ENCODE results near the gene CNGB1. TPM values are rescaled to one million over a fixed set of nuclear protein-coding genes. Genes with fewer than 3 reads are reported as not detected.

The CNGB1 gene
- polyA plus RNA-seq, 1 donor from 2014 or later = 20.7 TPM

DNA sequence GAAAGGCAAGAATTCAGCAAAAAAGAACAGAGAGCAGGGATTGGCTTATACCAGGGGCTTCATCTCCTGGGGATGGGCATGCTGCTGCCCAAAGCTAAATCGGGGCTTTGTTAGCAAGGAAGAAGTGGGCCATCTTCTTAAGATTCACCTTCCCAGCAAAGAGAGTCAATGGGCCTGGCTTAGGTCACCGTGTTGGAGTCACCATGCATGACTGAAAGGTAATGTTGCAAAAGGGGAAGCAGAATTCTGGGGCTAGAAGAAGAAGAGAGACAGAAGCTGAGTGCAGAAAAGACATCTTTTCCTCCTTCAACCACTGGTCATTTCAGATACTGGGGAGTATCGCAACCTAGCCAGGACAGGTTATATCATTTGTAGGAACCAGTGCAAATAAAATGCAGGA lies 92.3 kb downstream of the CNGB1 start:
- peaks cover 13% of the 10 kb centered on the region for H3K27me3 ChIP-seq (ENCODE audit: insufficient read depth, low read depth, low read length)
- no peaks in the 10 kb centered on the region for H3K9me2 ChIP-seq (ENCODE audit: insufficient read depth, low read length)
- H4K20me1 ChIP-seq (ENCODE audit: insufficient read depth) = no peaks in the 10 kb centered on the region
- H3K9me3 ChIP-seq (ENCODE audit: low read length) = no peaks in the 10 kb centered on the region
- H3K4me2 ChIP-seq (ENCODE audit: low read length) = no peak overlapping the region
- TF ChIP-seq TAF1 (IDR thresholded peaks at IDR 0.05; ENCODE audit: low read depth) (no peak), POLR2AphosphoS5 (IDR thresholded peaks at IDR 0.05) (no peak), EZH2 (IDR thresholded peaks at IDR 0.05; ENCODE audit: borderline replicate concordance, insufficient read depth, low read length, poor library complexity, severe bottlenecking) (no peak), EP300 (conservative IDR thresholded peaks at IDR 0.05; ENCODE audit: poor library complexity, severe bottlenecking) (no peak), RAD21 (conservative IDR thresholded peaks at IDR 0.05) (no peak), MXI1 (conservative IDR thresholded peaks at IDR 0.05; ENCODE audit: poor library complexity, severe bottlenecking) (no peak), SMC3 (conservative IDR thresholded peaks at IDR 0.05; ENCODE audit: poor library complexity) (no peak)
- TF ChIP-seq, protein P1, sequence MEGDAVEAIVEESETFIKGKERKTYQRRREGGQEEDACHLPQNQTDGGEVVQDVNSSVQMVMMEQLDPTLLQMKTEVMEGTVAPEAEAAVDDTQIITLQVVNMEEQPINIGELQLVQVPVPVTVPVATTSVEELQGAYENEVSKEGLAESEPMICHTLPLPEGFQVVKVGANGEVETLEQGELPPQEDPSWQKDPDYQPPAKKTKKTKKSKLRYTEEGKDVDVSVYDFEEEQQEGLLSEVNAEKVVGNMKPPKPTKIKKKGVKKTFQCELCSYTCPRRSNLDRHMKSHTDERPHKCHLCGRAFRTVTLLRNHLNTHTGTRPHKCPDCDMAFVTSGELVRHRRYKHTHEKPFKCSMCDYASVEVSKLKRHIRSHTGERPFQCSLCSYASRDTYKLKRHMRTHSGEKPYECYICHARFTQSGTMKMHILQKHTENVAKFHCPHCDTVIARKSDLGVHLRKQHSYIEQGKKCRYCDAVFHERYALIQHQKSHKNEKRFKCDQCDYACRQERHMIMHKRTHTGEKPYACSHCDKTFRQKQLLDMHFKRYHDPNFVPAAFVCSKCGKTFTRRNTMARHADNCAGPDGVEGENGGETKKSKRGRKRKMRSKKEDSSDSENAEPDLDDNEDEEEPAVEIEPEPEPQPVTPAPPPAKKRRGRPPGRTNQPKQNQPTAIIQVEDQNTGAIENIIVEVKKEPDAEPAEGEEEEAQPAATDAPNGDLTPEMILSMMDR (IDR thresholded peaks at IDR 0.05; ENCODE audit: poor library complexity, severe bottlenecking) = no peak
- TF ChIP-seq, protein P2, sequence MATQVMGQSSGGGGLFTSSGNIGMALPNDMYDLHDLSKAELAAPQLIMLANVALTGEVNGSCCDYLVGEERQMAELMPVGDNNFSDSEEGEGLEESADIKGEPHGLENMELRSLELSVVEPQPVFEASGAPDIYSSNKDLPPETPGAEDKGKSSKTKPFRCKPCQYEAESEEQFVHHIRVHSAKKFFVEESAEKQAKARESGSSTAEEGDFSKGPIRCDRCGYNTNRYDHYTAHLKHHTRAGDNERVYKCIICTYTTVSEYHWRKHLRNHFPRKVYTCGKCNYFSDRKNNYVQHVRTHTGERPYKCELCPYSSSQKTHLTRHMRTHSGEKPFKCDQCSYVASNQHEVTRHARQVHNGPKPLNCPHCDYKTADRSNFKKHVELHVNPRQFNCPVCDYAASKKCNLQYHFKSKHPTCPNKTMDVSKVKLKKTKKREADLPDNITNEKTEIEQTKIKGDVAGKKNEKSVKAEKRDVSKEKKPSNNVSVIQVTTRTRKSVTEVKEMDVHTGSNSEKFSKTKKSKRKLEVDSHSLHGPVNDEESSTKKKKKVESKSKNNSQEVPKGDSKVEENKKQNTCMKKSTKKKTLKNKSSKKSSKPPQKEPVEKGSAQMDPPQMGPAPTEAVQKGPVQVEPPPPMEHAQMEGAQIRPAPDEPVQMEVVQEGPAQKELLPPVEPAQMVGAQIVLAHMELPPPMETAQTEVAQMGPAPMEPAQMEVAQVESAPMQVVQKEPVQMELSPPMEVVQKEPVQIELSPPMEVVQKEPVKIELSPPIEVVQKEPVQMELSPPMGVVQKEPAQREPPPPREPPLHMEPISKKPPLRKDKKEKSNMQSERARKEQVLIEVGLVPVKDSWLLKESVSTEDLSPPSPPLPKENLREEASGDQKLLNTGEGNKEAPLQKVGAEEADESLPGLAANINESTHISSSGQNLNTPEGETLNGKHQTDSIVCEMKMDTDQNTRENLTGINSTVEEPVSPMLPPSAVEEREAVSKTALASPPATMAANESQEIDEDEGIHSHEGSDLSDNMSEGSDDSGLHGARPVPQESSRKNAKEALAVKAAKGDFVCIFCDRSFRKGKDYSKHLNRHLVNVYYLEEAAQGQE (IDR thresholded peaks at IDR 0.05; ENCODE audit: borderline replicate concordance) = no peak
- H3K4me3 ChIP-seq (ENCODE audit: low read length) = no peak overlapping the region
- H3K27ac ChIP-seq (ENCODE audit: low read length) = no peak overlapping the region
- no peaks in the 10 kb centered on the region for H3K79me2 ChIP-seq (replicated peaks; ENCODE audit: insufficient read depth, low read length)
- no peaks in the 10 kb centered on the region for H3F3A ChIP-seq (ENCODE audit: insufficient read depth, low read length, poor library complexity, severe bottlenecking)
- H2AFZ ChIP-seq (ENCODE audit: low read depth, low read length) = no peak overlapping the region
- no peaks in the 10 kb centered on the region for H3K36me3 ChIP-seq (ENCODE audit: insufficient read depth, low read length)
- H3K9ac ChIP-seq (ENCODE audit: low read length) = no peak overlapping the region

DNA sequence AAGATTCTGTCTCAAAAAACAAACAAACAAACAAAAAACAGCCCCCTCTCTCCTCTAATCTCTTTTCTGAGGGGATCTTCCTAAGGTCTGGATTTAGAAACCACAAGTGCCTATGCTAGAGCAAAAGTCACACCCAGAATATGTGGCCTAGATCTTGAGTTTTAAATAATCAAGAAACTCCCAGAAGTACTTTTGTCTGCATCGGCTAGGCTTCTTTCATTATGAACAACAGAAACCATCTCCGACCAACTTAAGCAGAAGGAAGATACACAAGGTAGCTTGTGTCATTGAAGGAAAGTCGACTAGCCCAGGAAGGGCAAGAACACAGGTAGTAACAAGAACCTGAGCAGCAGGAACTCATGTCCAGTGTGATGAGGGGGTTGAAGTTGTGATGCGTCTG lies 94.7 kb downstream of the CNGB1 start:
- H3K9ac ChIP-seq (ENCODE audit: low read length) = no peak overlapping the region

More for the DNA sequence above, 94.7 kb downstream of the CNGB1 start:
- Histone ChIP-seq H3K9me3 (ENCODE audit: low read length) (no peaks in the 10 kb centered on the region), H3K36me3 (ENCODE audit: insufficient read depth, low read length) (no peaks in the 10 kb centered on the region), H3K27me3 (ENCODE audit: insufficient read depth, low read depth, low read length) (peaks cover 18% of the 10 kb centered on the region), H3K4me3 (ENCODE audit: low read length) (no peak overlapping the region), H3F3A (ENCODE audit: insufficient read depth, low read length, poor library complexity, severe bottlenecking) (no peaks in the 10 kb centered on the region), H4K20me1 (ENCODE audit: insufficient read depth) (no peaks in the 10 kb centered on the region), H3K9me2 (ENCODE audit: insufficient read depth, low read length) (no peaks in the 10 kb centered on the region), H2AFZ (ENCODE audit: low read depth, low read length) (no peak overlapping the region), H3K79me2 (replicated peaks; ENCODE audit: insufficient read depth, low read length) (no peaks in the 10 kb centered on the region), H3K27ac (ENCODE audit: low read length) (no peak overlapping the region), H3K4me2 (ENCODE audit: low read length) (no peak overlapping the region)
- no peak for TF ChIP-seq EP300 (conservative IDR thresholded peaks at IDR 0.05; ENCODE audit: poor library complexity, severe bottlenecking)
- TF ChIP-seq EZH2 (IDR thresholded peaks at IDR 0.05; ENCODE audit: borderline replicate concordance, insufficient read depth, low read length, poor library complexity, severe bottlenecking) = no peak
- no peak for TF ChIP-seq RAD21 (conservative IDR thresholded peaks at IDR 0.05)
- TF ChIP-seq, protein P1 (IDR thresholded peaks at IDR 0.05; ENCODE audit: poor library complexity, severe bottlenecking) = no peak
- no peak for TF ChIP-seq POLR2AphosphoS5 (IDR thresholded peaks at IDR 0.05)
- TF ChIP-seq, protein P2 (IDR thresholded peaks at IDR 0.05; ENCODE audit: borderline replicate concordance) = no peak
- TF ChIP-seq TAF1 (IDR thresholded peaks at IDR 0.05; ENCODE audit: low read depth) = no peak
- no peak for TF ChIP-seq MXI1 (conservative IDR thresholded peaks at IDR 0.05; ENCODE audit: poor library complexity, severe bottlenecking)
- no peak for TF ChIP-seq SMC3 (conservative IDR thresholded peaks at IDR 0.05; ENCODE audit: poor library complexity)

All from neural cell (in vitro differentiated cells).